Muscle layer of duodenum (tissue), 2 donors: ENCODE data around the gene MON2.

Source experiments
- H3K27ac ChIP-seq: one replicate; pipeline ENCODE4 v1.7.0; 2013; ENCODE audit warnings: mild to moderate bottlenecking, low read length
- H3K27me3 ChIP-seq: one replicate; pipeline ENCODE4 v1.7.0; 2013; ENCODE audit warnings: low read depth, mild to moderate bottlenecking, control low read depth, low read length
- H3K36me3 ChIP-seq, 2 donors: one replicate each; pipeline ENCODE4 v1.7.0; 2013; ENCODE audit warnings: low read length in 2 of 2, control low read depth in 1 of 2, mild to moderate bottlenecking in 1 of 2; ENCODE audit not compliant: insufficient read depth in 2 of 2, control insufficient read depth in 1 of 2
- H3K4me1 ChIP-seq, 2 donors: one replicate each; pipeline ENCODE4 v1.7.0; 2013; ENCODE audit warnings: low read length in 2 of 2, mild to moderate bottlenecking in 2 of 2, control low read depth in 1 of 2, moderate library complexity in 1 of 2; ENCODE audit not compliant: insufficient read depth in 2 of 2, control insufficient read depth in 1 of 2
- H3K4me3 ChIP-seq, 2 donors: one replicate each; pipeline ENCODE4 v1.7.0; 2013; ENCODE audit warnings: low read length in 2 of 2, low read depth in 1 of 2, mild to moderate bottlenecking in 1 of 2
- H3K9me3 ChIP-seq, 2 donors: one replicate each; pipeline ENCODE4 v1.7.0; 2013; ENCODE audit warnings: low read length in 2 of 2, control low read depth in 1 of 2, mild to moderate bottlenecking in 1 of 2; ENCODE audit not compliant: control insufficient read depth in 1 of 2
- donor health status: healthy.

MON2 gene

DNA sequence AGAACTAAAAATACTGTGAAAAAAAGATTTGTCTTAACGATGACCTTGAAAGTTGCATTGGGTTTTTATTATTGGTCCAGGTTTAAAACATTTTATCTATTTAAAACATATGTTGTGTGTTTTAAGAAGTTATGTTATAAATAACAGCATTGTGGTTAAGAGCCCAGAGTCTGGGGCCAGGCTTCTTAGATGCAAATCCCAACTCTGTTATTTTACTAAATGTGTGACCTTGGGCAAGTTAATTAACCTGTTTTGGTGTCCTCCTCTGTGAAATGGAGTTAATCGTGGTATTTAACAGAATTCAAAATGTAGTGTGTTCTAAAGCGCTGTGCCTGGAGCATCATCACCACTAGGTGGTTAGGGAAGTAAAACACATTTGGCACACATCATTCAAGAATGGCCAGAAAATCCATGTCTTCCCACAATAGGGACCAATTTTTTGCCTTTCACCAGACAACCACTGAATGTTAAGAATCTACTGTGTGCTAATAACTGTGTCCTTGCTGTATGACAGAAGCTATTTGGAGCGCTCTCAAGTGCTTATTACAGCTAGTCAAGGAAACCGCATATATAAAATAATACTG lies 133.3 kb downstream of the MON2 start:
- no peaks in the 10 kb centered on the region for H3K27me3 ChIP-seq
- peaks cover 0 to 6% of the 10 kb centered on the region in 2 donors for H3K4me1 ChIP-seq
- no peak overlapping the region for H3K4me3 ChIP-seq
- peaks cover 0 to 11% of the 10 kb centered on the region in 2 donors for H3K36me3 ChIP-seq
- no peaks in the 10 kb centered on the region for H3K9me3 ChIP-seq
- H3K27ac ChIP-seq = no peak overlapping the region

- H3K27me3 ChIP-seq = no peaks in the 10 kb centered on the region
- H3K4me3 ChIP-seq = peak overlapping the region; percentile 90 to 93
- peak overlapping the region; percentile 95 for H3K27ac ChIP-seq
- no peaks in the 10 kb centered on the region for H3K9me3 ChIP-seq
- H3K36me3 ChIP-seq = peaks cover 0 to 11% of the 10 kb centered on the region in 2 donors
- H3K4me1 ChIP-seq = peaks cover 0 to 6% of the 10 kb centered on the region in 2 donors
Observed at GRCh38 chr12:62601765-62602164, 135.1 kb downstream of the MON2 start.

DNA sequence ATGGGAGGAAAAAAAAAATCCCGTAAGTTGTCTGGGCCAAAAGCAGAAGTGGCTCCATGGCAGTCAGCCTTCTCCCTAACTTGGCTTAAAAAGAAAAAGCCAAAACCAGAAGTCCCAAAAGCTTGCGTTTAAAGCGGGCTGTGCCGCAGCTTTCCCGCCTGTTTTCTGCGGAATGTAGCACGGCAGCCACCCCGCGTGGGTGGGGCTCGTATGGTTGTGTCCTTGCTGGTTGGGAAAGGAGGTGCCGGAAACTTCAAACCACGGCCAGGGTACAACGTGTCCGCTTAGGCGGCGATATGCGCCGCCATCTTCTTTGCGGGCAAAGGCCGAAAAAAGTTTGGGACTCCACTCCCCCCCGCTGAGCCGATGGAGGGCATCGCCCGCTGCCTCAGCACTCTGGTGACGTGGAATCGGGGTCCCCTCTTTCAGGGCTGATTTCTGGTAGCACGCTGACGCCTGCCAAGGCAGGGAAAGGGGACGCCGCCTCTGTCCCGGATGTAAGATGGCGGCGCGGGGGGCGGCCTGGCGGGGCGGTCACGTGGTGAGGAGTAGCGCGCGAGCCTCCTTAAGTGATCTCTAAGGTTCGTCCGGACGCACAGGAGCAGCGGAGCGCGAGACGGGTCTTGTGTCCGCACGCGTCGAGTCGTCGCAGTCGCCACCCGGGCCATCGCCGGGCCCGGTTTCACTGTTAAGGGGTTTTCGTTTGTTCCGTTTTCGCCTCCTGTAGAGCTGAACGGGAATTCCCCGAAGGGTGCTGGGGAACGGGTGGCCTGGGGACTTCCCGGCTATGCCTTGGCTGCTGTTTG lies 135.8 kb downstream of the MON2 start:
- peak overlapping the region; percentile 95 for H3K27ac ChIP-seq
- H3K4me1 ChIP-seq = peaks cover 0 to 6% of the 10 kb centered on the region in 2 donors
- H3K36me3 ChIP-seq = peaks cover 0 to 11% of the 10 kb centered on the region in 2 donors
- H3K4me3 ChIP-seq = peak overlapping the region; percentile 90 to 93
- no peaks in the 10 kb centered on the region for H3K9me3 ChIP-seq
- H3K27me3 ChIP-seq = no peaks in the 10 kb centered on the region

DNA sequence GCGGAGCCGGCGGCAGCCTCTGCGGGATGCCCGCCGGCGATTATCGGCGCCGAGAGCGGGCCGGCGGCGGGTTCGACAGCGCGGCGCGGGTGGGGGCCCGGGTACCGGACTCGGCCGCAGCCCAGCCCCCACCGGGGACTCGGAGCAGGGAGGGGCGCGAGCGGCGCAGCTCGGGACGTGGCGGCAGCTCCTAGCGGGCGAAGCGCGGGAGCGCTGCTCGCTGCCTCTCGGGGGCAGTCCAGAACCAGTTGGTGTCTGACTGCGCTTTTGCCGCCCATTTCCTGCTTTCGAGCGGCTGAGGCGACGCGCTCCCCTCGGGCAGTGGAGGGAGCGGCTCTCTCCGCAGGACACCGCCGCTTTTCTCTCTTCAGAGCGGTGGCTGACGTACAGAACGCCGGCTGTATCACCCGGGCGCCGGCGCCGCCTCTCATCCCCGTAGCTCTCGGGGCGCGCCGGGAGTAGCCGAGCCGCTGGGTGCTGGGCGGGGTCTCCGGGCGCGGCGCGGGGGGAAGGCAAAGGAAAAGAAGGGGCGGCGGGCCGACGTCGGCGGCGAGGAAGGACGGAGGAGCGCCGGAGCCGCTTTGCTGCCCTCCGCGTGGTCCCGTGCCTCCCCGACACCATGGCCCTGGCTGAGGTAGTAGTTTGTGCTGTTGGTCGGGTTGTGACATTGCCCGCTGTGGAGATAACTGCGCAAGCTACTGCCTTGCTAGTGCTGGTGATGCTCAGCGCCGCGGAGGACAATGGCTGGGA lies 136.6 kb downstream of the MON2 start:
- peaks cover 0 to 11% of the 10 kb centered on the region in 2 donors for H3K36me3 ChIP-seq
- H3K4me3 ChIP-seq = peak overlapping the region; percentile 90 to 93
- peaks cover 0 to 6% of the 10 kb centered on the region in 2 donors for H3K4me1 ChIP-seq
- no peaks in the 10 kb centered on the region for H3K9me3 ChIP-seq
- H3K27ac ChIP-seq = peak overlapping the region; percentile 95
- H3K27me3 ChIP-seq = no peaks in the 10 kb centered on the region

GRCh38 chr12:62603811-62604098 lies 137.1 kb downstream of the MON2 start:
- Histone ChIP-seq H3K4me1 (peaks cover 0 to 6% of the 10 kb centered on the region in 2 donors), H3K27me3 (no peaks in the 10 kb centered on the region), H3K4me3 (peak overlapping the region; percentile 90 to 93), H3K27ac (peak overlapping the region; percentile 95), H3K9me3 (no peaks in the 10 kb centered on the region), H3K36me3 (peaks cover 0 to 11% of the 10 kb centered on the region in 2 donors)

- Histone ChIP-seq H3K36me3 (peaks cover 0 to 11% of the 10 kb centered on the region in 2 donors), H3K27ac (peak overlapping the region; percentile 95), H3K27me3 (no peaks in the 10 kb centered on the region), H3K9me3 (no peaks in the 10 kb centered on the region), H3K4me1 (peaks cover 0 to 6% of the 10 kb centered on the region in 2 donors), H3K4me3 (peak overlapping the region; percentile 90 to 93)
Observed at GRCh38 chr12:62604373-62604772, 137.7 kb downstream of the MON2 start.

GRCh38 chr12:62604871-62605270 lies 138.2 kb downstream of the MON2 start:
- peak overlapping the region; percentile 90 to 93 for H3K4me3 ChIP-seq
- H3K27ac ChIP-seq = peak overlapping the region; percentile 95
- H3K36me3 ChIP-seq = peaks cover 0 to 11% of the 10 kb centered on the region in 2 donors
- no peaks in the 10 kb centered on the region for H3K27me3 ChIP-seq
- peaks cover 0 to 6% of the 10 kb centered on the region in 2 donors for H3K4me1 ChIP-seq
- H3K9me3 ChIP-seq = no peaks in the 10 kb centered on the region

- H3K4me1 ChIP-seq = peaks cover 0 to 6% of the 10 kb centered on the region in 2 donors
- no peak overlapping the region for H3K27ac ChIP-seq
- H3K36me3 ChIP-seq = peaks cover 0 to 11% of the 10 kb centered on the region in 2 donors
- no peaks in the 10 kb centered on the region for H3K9me3 ChIP-seq
- H3K27me3 ChIP-seq = no peaks in the 10 kb centered on the region
- no peak overlapping the region for H3K4me3 ChIP-seq
Observed at GRCh38 chr12:62605981-62606380, 139.4 kb downstream of the MON2 start.

GRCh38 chr12:62606654-62607053 lies 140.0 kb downstream of the MON2 start:
- H3K4me1 ChIP-seq = peaks cover 0 to 5% of the 10 kb centered on the region in 2 donors
- H3K27ac ChIP-seq = no peak overlapping the region
- no peak overlapping the region for H3K4me3 ChIP-seq

DNA sequence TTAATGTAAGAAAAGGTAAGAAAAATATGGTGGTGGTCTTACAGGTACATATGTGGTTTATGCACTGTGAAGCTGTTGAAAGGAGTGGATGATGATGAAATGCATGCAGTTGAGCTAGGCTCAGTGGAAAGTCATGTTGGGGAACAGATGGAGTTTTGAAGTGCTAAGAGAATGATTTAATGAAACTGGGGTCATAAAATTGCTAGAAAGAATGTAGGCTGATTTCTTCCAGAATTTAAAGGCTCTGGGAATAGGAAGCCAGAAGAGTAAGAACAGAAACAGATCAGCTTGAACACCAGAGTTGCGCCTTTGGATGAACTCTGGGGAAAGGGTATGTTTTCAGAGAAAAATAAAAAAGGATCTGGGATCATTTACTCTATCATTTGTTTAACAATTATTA lies 146.5 kb downstream of the MON2 start:
- Histone ChIP-seq H3K27ac (no peak overlapping the region), H3K36me3 (no peaks in the 10 kb centered on the region), H3K4me1 (no peaks in the 10 kb centered on the region)

More at GRCh38 chr12:62606654-62607053, 140.0 kb downstream of the MON2 start:
- no peaks in the 10 kb centered on the region for H3K27me3 ChIP-seq
- peaks cover 0 to 11% of the 10 kb centered on the region in 2 donors for H3K36me3 ChIP-seq
- no peaks in the 10 kb centered on the region for H3K9me3 ChIP-seq

GRCh38 chr12:62618319-62618718 lies 151.7 kb downstream of the MON2 start:
- H3K27me3 ChIP-seq = no peaks in the 10 kb centered on the region
- H3K27ac ChIP-seq = no peak overlapping the region
- no peaks in the 10 kb centered on the region for H3K4me1 ChIP-seq
- no peaks in the 10 kb centered on the region for H3K36me3 ChIP-seq
- H3K4me3 ChIP-seq = no peak overlapping the region
- H3K9me3 ChIP-seq = no peaks in the 10 kb centered on the region

More for the DNA sequence above, 146.5 kb downstream of the MON2 start:
- Histone ChIP-seq H3K4me3 (no peak overlapping the region), H3K9me3 (no peaks in the 10 kb centered on the region), H3K27me3 (no peaks in the 10 kb centered on the region)
